ENCODE measurements around the gene BTBD16. TPM values are rescaled to one million over a fixed set of nuclear protein-coding genes. Genes with fewer than 3 reads are reported as not detected.

The BTBD16 gene
- total and polyA plus RNA-seq, 2 donors (not counting 3 experiments of a cell fraction or from before 2014, with no cell fraction given) = 0.04 TPM; not detected in 1

- no peaks in the 10 kb centered on the region for H3K9me1 ChIP-seq (replicated peaks; ENCODE audit: control insufficient read depth, extremely low read depth, insufficient read depth, low read length)
- intact Hi-C loops (cut with micrococcal nuclease) (no loop called here), dilution Hi-C loops (cut with MboI; ENCODE audit: extremely low pct_ligation_motif_present, low sequenced_read_pairs) (no loop called here)
- H3K27me3 ChIP-seq (ENCODE audit: control insufficient read depth in 2 of 2, insufficient read depth in 2 of 2, low read length in 2 of 2) = no peaks in the 10 kb centered on the region
- H3K9ac ChIP-seq (replicated peaks; ENCODE audit: extremely low read depth, insufficient read depth, low read length) = no peak overlapping the region
- H3K4me2 ChIP-seq (ENCODE audit: insufficient read depth, low read length) = no peak overlapping the region
- ChIA-PET CTCF (no interaction called here), POLR2A (no interaction called here)
- H3K9me3 ChIP-seq (replicated peaks; ENCODE audit: control insufficient read depth, insufficient read depth, low read length) = no peaks in the 10 kb centered on the region
- H3K79me2 ChIP-seq (ENCODE audit: control insufficient read depth, insufficient read depth, low read length) = no peaks in the 10 kb centered on the region
- H4K20me1 ChIP-seq (replicated peaks; ENCODE audit: control insufficient read depth, extremely low read depth, insufficient read depth, low read length) = no peaks in the 10 kb centered on the region
- H3K4me3 ChIP-seq (replicated peaks in 1 of 3; ENCODE audit: insufficient read depth in 1 of 3, low read depth in 1 of 3, low read length in 3 of 3) = no peak overlapping the region
- TF ChIP-seq MYC (IDR thresholded peaks at IDR 0.05; ENCODE audit: low read depth, low read length) = no peak
- no peak for TF ChIP-seq GATA2 (IDR thresholded peaks at IDR 0.05; ENCODE audit: insufficient read depth, insufficient read length, low read depth, low read length)
- TF ChIP-seq, protein P1, sequence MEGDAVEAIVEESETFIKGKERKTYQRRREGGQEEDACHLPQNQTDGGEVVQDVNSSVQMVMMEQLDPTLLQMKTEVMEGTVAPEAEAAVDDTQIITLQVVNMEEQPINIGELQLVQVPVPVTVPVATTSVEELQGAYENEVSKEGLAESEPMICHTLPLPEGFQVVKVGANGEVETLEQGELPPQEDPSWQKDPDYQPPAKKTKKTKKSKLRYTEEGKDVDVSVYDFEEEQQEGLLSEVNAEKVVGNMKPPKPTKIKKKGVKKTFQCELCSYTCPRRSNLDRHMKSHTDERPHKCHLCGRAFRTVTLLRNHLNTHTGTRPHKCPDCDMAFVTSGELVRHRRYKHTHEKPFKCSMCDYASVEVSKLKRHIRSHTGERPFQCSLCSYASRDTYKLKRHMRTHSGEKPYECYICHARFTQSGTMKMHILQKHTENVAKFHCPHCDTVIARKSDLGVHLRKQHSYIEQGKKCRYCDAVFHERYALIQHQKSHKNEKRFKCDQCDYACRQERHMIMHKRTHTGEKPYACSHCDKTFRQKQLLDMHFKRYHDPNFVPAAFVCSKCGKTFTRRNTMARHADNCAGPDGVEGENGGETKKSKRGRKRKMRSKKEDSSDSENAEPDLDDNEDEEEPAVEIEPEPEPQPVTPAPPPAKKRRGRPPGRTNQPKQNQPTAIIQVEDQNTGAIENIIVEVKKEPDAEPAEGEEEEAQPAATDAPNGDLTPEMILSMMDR (IDR thresholded peaks at IDR 0.05; ENCODE audit: extremely low read depth in 1 of 2, insufficient read depth in 1 of 2, low read depth in 1 of 2, low read length in 2 of 2) = no peak
- no peak for TF ChIP-seq POLR2A (IDR thresholded peaks at IDR 0.05; ENCODE audit: low read depth, low read length)
- no TSS peak for BruUV-seq (replicated peaks)
- no peak overlapping the region for H3K27ac ChIP-seq (ENCODE audit: insufficient read depth, low read depth, low read length)
- no peak overlapping the region for H2AFZ ChIP-seq (ENCODE audit: low read depth, low read length)
- peaks cover 4 to 9% of the 10 kb centered on the region in 2 experiments for H3K36me3 ChIP-seq (ENCODE audit: control insufficient read depth in 2 of 2, extremely low read depth in 1 of 2, insufficient read depth in 2 of 2, low read length in 2 of 2)
- DNase-seq (ENCODE audit: low read depth, low spot score) = no peak
- FAIRE-seq = no peak
- H3K4me1 ChIP-seq (ENCODE audit: control insufficient read depth, extremely low read depth, insufficient read depth, low read length) = no peaks in the 10 kb centered on the region
These were observed 18.3 kb upstream of the BTBD16 start for GRCh38 chr10:122252805-122253204.

GRCh38 chr10:122253605-122254004, 17.5 kb upstream of the BTBD16 start:
- Histone ChIP-seq H2AFZ (ENCODE audit: low read depth, low read length) (no peak overlapping the region), H3K27me3 (ENCODE audit: control insufficient read depth in 2 of 2, insufficient read depth in 2 of 2, low read length in 2 of 2) (no peaks in the 10 kb centered on the region), H3K4me1 (ENCODE audit: control insufficient read depth, extremely low read depth, insufficient read depth, low read length) (no peaks in the 10 kb centered on the region), H3K9me3 (replicated peaks; ENCODE audit: control insufficient read depth, insufficient read depth, low read length) (no peaks in the 10 kb centered on the region), H3K9me1 (replicated peaks; ENCODE audit: control insufficient read depth, extremely low read depth, insufficient read depth, low read length) (no peaks in the 10 kb centered on the region), H3K9ac (replicated peaks; ENCODE audit: extremely low read depth, insufficient read depth, low read length) (no peak overlapping the region), H3K4me2 (ENCODE audit: insufficient read depth, low read length) (no peak overlapping the region), H3K27ac (ENCODE audit: insufficient read depth, low read depth, low read length) (no peak overlapping the region), H3K79me2 (ENCODE audit: control insufficient read depth, insufficient read depth, low read length) (no peaks in the 10 kb centered on the region), H3K36me3 (ENCODE audit: control insufficient read depth in 2 of 2, extremely low read depth in 1 of 2, insufficient read depth in 2 of 2, low read length in 2 of 2) (peaks cover 4 to 9% of the 10 kb centered on the region in 2 experiments), H4K20me1 (replicated peaks; ENCODE audit: control insufficient read depth, extremely low read depth, insufficient read depth, low read length) (no peaks in the 10 kb centered on the region), H3K4me3 (replicated peaks in 1 of 3; ENCODE audit: insufficient read depth in 1 of 3, low read depth in 1 of 3, low read length in 3 of 3) (no peak overlapping the region)
- no peak for DNase-seq (ENCODE audit: low read depth, low spot score)
- ChIA-PET POLR2A (no interaction called here), CTCF (interaction anchor here (2.7 kb wide), 1 partner anchor 14 kb away, joined by 11 read pairs; no protein-coding TSS in a partner anchor)
- intact Hi-C loops (cut with micrococcal nuclease) = no loop called here
- FAIRE-seq = no peak
- TF ChIP-seq MAX (IDR thresholded peaks at IDR 0.05; ENCODE audit: insufficient read depth, insufficient read length) = no peak
- no peak for TF ChIP-seq MYC (IDR thresholded peaks at IDR 0.05; ENCODE audit: low read depth, low read length)
- TF ChIP-seq, protein P1 (IDR thresholded peaks at IDR 0.05; ENCODE audit: extremely low read depth in 1 of 2, insufficient read depth in 1 of 2, low read depth in 1 of 2, low read length in 2 of 2) = no peak
- TF ChIP-seq GATA2 (IDR thresholded peaks at IDR 0.05; ENCODE audit: insufficient read depth, insufficient read length, low read depth, low read length) = no peak
- TF ChIP-seq EZH2 (IDR thresholded peaks at IDR 0.05; ENCODE audit: borderline replicate concordance, low read depth, low read length, severe bottlenecking) = no peak
- no peak for TF ChIP-seq FOS (IDR thresholded peaks at IDR 0.05; ENCODE audit: borderline replicate concordance, insufficient read depth, low read length)
- TF ChIP-seq POLR2A (IDR thresholded peaks at IDR 0.05; ENCODE audit: low read depth, low read length) = no peak
- no peak for TF ChIP-seq JUN (IDR thresholded peaks at IDR 0.05; ENCODE audit: borderline replicate concordance, insufficient read depth, insufficient read length, low read depth)
- no peak for TF ChIP-seq POLR2AphosphoS5 (IDR thresholded peaks at IDR 0.05; ENCODE audit: insufficient read depth, low read depth, low read length)
- dilution Hi-C loops (cut with MboI; ENCODE audit: extremely low pct_ligation_motif_present, low sequenced_read_pairs) = no loop called here
- no TSS peak for BruUV-seq (replicated peaks)
